Liver (tissue), 9 donors: ENCODE measurements around the gene PCSK6. TPM values are rescaled to one million over a fixed set of nuclear protein-coding genes. Genes with fewer than 3 reads are reported as not detected.

Experiments
- DNase-seq: peaks from one replicate; pipeline ENCODE4 v3.0.0-alpha.2; 2017; ENCODE audit warnings: low spot score
- H3K27ac ChIP-seq, 2 donors: one replicate each; pipeline ENCODE4 v1.7.0; 2013; ENCODE audit warnings: inconsistent platforms in 2 of 2, low read length in 2 of 2, control low read depth in 1 of 2, low read depth in 1 of 2, mild to moderate bottlenecking in 1 of 2
- H3K27me3 ChIP-seq, 4 donors: one replicate each; pipeline versions ENCODE4 v1.6.1 to v1.7.0; 2013; ENCODE audit warnings: low read length in 3 of 4, inconsistent platforms in 1 of 4, mild to moderate bottlenecking in 1 of 4, moderate library complexity in 1 of 4; ENCODE audit not compliant: control insufficient read depth in 4 of 4, insufficient read depth in 4 of 4
- H3K36me3 ChIP-seq, 4 donors: one replicate each; pipeline versions ENCODE4 v1.6.1 to v1.7.0; 2013; ENCODE audit warnings: low read length in 3 of 4, mild to moderate bottlenecking in 3 of 4, low read depth in 1 of 4, moderate library complexity in 1 of 4; ENCODE audit not compliant: control insufficient read depth in 4 of 4, insufficient read depth in 3 of 4
- H3K4me1 ChIP-seq, 4 donors: one replicate each; pipeline versions ENCODE4 v1.6.1 to v1.7.0; 2013; ENCODE audit warnings: low read length in 3 of 4, mild to moderate bottlenecking in 3 of 4, moderate library complexity in 1 of 4; ENCODE audit not compliant: control insufficient read depth in 4 of 4, insufficient read depth in 4 of 4
- H3K4me3 ChIP-seq, 3 donors: one replicate each; pipeline versions ENCODE4 v1.6.1 to v1.7.0; 2013; ENCODE audit warnings: low read length in 3 of 3, control low read depth in 1 of 3, low read depth in 1 of 3, mild to moderate bottlenecking in 1 of 3
- H3K9ac ChIP-seq, 2 donors: one replicate each; pipeline ENCODE4 v1.7.0; 2013; ENCODE audit warnings: low read length in 2 of 2, mild to moderate bottlenecking in 2 of 2, moderate library complexity in 2 of 2, control low read depth in 1 of 2, low read depth in 1 of 2
- H3K9me3 ChIP-seq, 4 donors: one replicate each; pipeline versions ENCODE4 v1.6.1 to v1.7.0; 2013; ENCODE audit warnings: low read length in 3 of 4; ENCODE audit not compliant: control insufficient read depth in 4 of 4
- ATF3 ChIP-seq: IDR thresholded peaks from 2 replicates; pipeline ENCODE4 v1.6.1; 2016; ENCODE audit warnings: antibody characterized with exemption
- CTCF ChIP-seq: fragments of 150-350 bp; IDR thresholded peaks from 2 replicates; pipeline ENCODE4 v1.5.1; 2017; ENCODE audit warnings: improper control_type of control experiment, low read depth, low read length; ENCODE audit not compliant: missing input control
- EGR1 ChIP-seq, 2 donors: IDR thresholded peaks; 2 replicates each; pipeline ENCODE4 v1.6.1; 2016 to 2018; ENCODE audit warnings: antibody characterized with exemption in 2 of 2, low read depth in 2 of 2
- FOXA1 ChIP-seq: IDR thresholded peaks from 2 replicates; pipeline ENCODE4 v1.6.1; 2016; ENCODE audit warnings: antibody characterized with exemption
- HNF4A ChIP-seq, 2 donors: conservative IDR thresholded peaks; 2 replicates each; pipeline ENCODE4 v1.6.1; 2016; ENCODE audit warnings: antibody characterized with exemption in 2 of 2, mild to moderate bottlenecking in 2 of 2
- HNF4G ChIP-seq: IDR thresholded peaks from 2 replicates; pipeline ENCODE4 v1.6.1; 2016; ENCODE audit warnings: antibody characterized with exemption
- JUND ChIP-seq, 2 donors: IDR thresholded peaks; 2 replicates each; pipeline ENCODE4 v1.6.1; 2016; ENCODE audit warnings: antibody characterized with exemption in 2 of 2
- NR2F2 ChIP-seq: IDR thresholded peaks from 2 replicates; pipeline ENCODE4 v1.6.1; 2016; ENCODE audit warnings: antibody characterized with exemption
- RAD21 ChIP-seq, 2 donors: IDR thresholded peaks; 2 replicates each; pipeline ENCODE4 v1.6.1; 2016; ENCODE audit warnings: antibody characterized with exemption in 2 of 2, mild to moderate bottlenecking in 2 of 2
- REST ChIP-seq: IDR thresholded peaks from 2 replicates; pipeline ENCODE4 v1.6.1; 2016; ENCODE audit warnings: antibody characterized with exemption, mild to moderate bottlenecking
- SP1 ChIP-seq: IDR thresholded peaks from 2 replicates; pipeline ENCODE4 v1.6.1; 2018; ENCODE audit warnings: antibody characterized with exemption, mild to moderate bottlenecking
- TAF1 ChIP-seq: conservative IDR thresholded peaks from 2 replicates; pipeline ENCODE4 v1.6.1; 2016; ENCODE audit warnings: antibody characterized with exemption, mild to moderate bottlenecking
- YY1 ChIP-seq: IDR thresholded peaks from 2 replicates; pipeline ENCODE4 v1.6.1; 2016; ENCODE audit warnings: antibody characterized with exemption, mild to moderate bottlenecking
- ZBTB33 ChIP-seq: IDR thresholded peaks from 2 replicates; pipeline ENCODE4 v1.6.1; 2016; ENCODE audit warnings: antibody characterized with exemption
- WGBS: extraction: QIAGEN DNeasy Blood & Tissue Kit; methylation state at CpG from one replicate; pipeline ENCODE4 v1.1.7; 2013; 5-methylcytosine and 5-hydroxymethylcytosine counted together
- polyA plus RNA-seq, 2 donors: library from polyadenylated mRNA; stranded (reverse) in 1 of 2; unstranded in 1 of 2; fragments of 200-250 nt in 1 of 2; fragments of >200 nt in 1 of 2; fragmentation: Nextera tagmentation in 1 of 2; extraction: Ambion mirVana in 1 of 2; gene quantifications; one replicate each; pipeline versions ENCODE4 v1.2.1 to v1.2.3, GENCODE V29; 2013 to 2015
- total RNA-seq, 2 donors: library from RNA; depleted of rRNA; stranded (reverse); fragments of >200 nt; gene quantifications; one replicate each; pipeline ENCODE4 v1.2.3, GENCODE V29; 2014
- donor health status: healthy.
- donor health status: healthy.
- donor health status: healthy.
- donor health status: healthy.
- donor health status: healthy.

The PCSK6 gene
- total and polyA plus RNA-seq, 4 donors = 94.8 to 398 (median 168) TPM

- no peak overlapping the region for H3K27ac ChIP-seq
- no peaks in the 10 kb centered on the region for H3K4me1 ChIP-seq
- no peak for DNase-seq
- H3K9me3 ChIP-seq = no peaks in the 10 kb centered on the region
- H3K9ac ChIP-seq = no peak overlapping the region
- no peaks in the 10 kb centered on the region for H3K27me3 ChIP-seq
- TF ChIP-seq JUND (IDR thresholded peaks at IDR 0.05) (no peak), ZBTB33 (no peak)
- no peak overlapping the region for H3K4me3 ChIP-seq
- WGBS = 93% methylated on average over 6 of the region's 6 CpGs
- no peaks in the 10 kb centered on the region for H3K36me3 ChIP-seq
These were observed 19.8 kb upstream of the PCSK6 start for GRCh38 chr15:101509279-101509678.

GRCh38 chr15:101506491-101506890, 17.0 kb upstream of the PCSK6 start:
- no peak for DNase-seq
- TF ChIP-seq HNF4G (no peak), ZBTB33 (no peak), TAF1 (no peak), ATF3 (no peak), SP1 (no peak), HNF4A (conservative IDR thresholded peaks at IDR 0.05) (no peak), CTCF (no peak), JUND (IDR thresholded peaks at IDR 0.05) (no peak), YY1 (no peak), RAD21 (IDR thresholded peaks at IDR 0.05) (no peak), EGR1 (IDR thresholded peaks at IDR 0.05; ENCODE audit: low read depth in 2 of 2) (no peak), REST (no peak), NR2F2 (no peak), FOXA1 (no peak)
- H3K4me1 ChIP-seq = peaks cover 0 to 4% (median 1%) of the 10 kb centered on the region in 4 donors
- WGBS = 94% methylated on average over 8 of the region's 8 CpGs
- no peak overlapping the region for H3K4me3 ChIP-seq
- no peaks in the 10 kb centered on the region for H3K27me3 ChIP-seq
- no peak overlapping the region for H3K27ac ChIP-seq
- H3K9ac ChIP-seq = no peak overlapping the region
- H3K36me3 ChIP-seq = no peaks in the 10 kb centered on the region
- no peaks in the 10 kb centered on the region for H3K9me3 ChIP-seq
